NCI-H2227 (cell line): ENCODE data around the gene MIB2.
"Not testable (repeated sequence)": the region's sequence is repeated elsewhere in the genome, so short reads cannot be mapped to it uniquely, and the experiment has no call there.

Source experiments
- DNase-seq: peaks from one replicate; lab custom pipeline; 2025; ENCODE audit not compliant: unreplicated experiment; lab: John Stamatoyannopoulos, UW

Gene MIB2

GRCh38 chr1:1626207-1627141 lies 11.2 kb downstream of the MIB2 start:
- DNase-seq = no peak

- no peak for DNase-seq
These were observed 12.0 kb downstream of the MIB2 start for GRCh38 chr1:1627261-1627828.

- no peak for DNase-seq
These were observed 12.8 kb downstream of the MIB2 start for GRCh38 chr1:1627829-1628753.

GRCh38 chr1:1628754-1629429 lies 13.6 kb downstream of the MIB2 start:
- DNase-seq = no peak

GRCh38 chr1:1629430-1630190 lies 14.3 kb downstream of the MIB2 start:
- DNase-seq = no peak

GRCh38 chr1:1630191-1630964 lies 15.1 kb downstream of the MIB2 start:
- no peak for DNase-seq

GRCh38 chr1:1630965-1631781 lies 15.9 kb downstream of the MIB2 start:
- no peak for DNase-seq

GRCh38 chr1:1631782-1632420 lies 16.6 kb downstream of the MIB2 start, which contains the start of gene MMP23B:
Gene MMP23B, plus strand, starts transcription at chr1:1632173. Its CDS starts 46 bp downstream, at chr1:1632219.
- DNase-seq = no peak

- not testable (repeated sequence) for DNase-seq
These were observed 18.1 kb downstream of the MIB2 start for GRCh38 chr1:1633409-1633808.

- DNase-seq = not testable (repeated sequence)
These were observed 19.3 kb downstream of the MIB2 start for GRCh38 chr1:1634613-1635012.

- DNase-seq = not testable (repeated sequence)
These were observed 21.6 kb downstream of the MIB2 start for GRCh38 chr1:1636621-1637478.

- not testable (repeated sequence) for DNase-seq
These were observed 22.2 kb downstream of the MIB2 start for GRCh38 chr1:1637479-1637875.

- not testable (repeated sequence) for DNase-seq
These were observed 23.2 kb downstream of the MIB2 start for GRCh38 chr1:1638528-1638927.

- not testable (repeated sequence) for DNase-seq
These were observed 24.1 kb downstream of the MIB2 start for GRCh38 chr1:1639368-1639767.

- DNase-seq = not testable (repeated sequence)
These were observed 24.8 kb downstream of the MIB2 start for GRCh38 chr1:1640081-1640480.

GRCh38 chr1:1640711-1641461 lies 25.6 kb downstream of the MIB2 start:
- not testable (repeated sequence) for DNase-seq
